ENCODE results near the gene HOXA6.

HOXA6 gene

DNA sequence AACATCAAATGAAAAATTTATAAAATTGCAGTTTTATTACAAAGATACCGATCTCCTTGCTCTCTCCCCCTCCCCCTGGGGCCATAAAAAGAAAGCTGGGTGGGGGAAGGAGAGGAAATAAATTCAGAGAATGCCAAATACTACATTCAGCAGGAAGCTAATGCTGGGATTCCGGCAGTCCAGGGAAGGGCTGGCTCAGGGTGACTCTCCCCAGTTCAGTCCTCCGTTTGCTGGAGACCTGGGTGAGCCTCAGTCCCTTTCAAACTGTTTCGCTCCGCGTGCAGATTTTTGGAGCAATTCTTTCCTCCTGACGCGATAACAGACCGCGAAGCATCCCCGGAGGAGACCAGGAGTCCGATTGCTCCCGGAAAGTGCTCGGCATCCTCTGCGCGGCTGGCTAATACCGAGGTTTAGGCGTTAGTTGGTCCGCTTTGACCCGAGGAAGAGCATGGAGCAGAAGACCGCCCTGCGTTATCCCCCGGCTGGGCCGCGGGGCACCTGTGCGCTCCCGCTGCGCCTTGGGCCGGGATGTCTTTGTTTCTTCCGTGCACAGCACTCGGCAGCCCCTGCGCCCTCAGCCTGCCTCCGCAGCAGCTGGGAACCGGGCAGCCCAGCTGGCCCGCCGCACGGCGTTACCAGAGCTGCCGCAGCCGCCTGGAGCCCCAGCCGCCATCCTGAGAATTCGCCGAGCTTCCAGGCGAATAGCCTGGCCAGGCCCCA is 41.2 kb downstream of the HOXA6 start:
- no peak for DNase-seq

DNA sequence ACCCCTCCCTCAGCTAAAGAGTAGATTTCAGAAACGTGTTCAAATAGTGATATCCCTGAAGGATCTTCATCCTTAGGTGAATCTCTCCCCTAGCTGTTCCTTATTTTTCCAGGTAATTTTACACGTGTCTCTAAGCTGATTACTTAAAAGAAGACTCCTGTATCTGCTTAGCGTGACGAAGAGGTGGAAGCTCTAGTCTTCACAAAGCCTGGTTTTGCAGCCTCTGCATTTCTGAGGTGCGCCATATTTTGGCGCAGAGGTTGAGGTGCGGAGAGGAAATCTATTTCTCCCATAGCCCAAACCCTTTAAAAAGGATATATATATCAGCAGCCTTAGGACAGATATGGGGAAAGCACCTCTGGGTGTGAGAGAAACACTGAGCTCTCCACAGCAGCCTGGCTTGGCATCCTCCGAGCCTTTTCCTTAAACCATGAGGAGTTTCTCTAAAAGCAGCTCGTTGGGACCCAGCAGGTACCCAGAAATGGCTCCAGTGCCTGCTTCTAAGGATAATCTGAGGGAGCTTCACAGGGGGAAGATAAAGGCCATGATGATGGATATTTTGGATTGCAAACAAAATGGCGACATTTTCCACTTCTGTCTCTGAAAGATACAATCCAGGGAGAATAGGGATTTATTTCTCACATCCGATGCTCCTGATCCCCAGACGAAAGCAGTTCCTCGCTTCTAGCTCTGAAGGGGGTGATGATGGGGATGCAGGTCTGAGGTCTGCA is 42.1 kb downstream of the HOXA6 start:
- DNase-seq = no peak

DNA sequence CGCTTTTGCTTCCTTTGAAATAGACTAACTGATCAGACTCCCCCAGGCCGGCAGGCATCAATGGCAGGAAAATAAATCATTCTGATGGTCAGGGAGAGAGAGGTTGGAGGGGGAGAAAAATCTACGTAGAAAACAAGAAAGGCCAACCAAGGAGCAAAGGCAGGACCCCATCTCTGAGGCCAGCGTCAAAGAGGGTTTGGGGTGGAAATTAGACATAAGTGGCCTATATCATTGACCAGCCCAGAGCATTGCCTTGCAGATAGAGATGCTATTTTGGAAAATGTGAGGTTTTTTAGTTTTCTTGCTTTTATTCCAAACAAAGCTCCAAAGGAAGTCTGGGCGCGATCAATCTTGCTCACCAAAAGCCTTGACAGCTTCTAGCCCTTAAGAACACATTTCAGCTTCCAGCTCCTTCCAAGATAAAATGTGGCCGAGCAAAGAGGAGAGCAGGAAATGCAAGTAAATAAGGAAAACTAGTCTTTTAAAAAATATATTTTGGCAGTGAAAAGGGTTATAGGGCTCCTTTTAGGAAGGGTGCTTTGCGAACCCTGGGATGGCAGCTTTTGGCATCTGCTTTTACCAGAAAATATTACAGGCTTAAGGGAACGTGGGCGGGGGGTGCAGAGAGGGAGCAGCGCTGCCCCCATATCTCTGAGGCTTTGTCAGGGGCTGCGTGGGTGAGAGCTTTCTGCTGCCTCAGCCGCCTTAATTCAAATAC is 43.1 kb downstream of the HOXA6 start:
- no peak for DNase-seq

DNA sequence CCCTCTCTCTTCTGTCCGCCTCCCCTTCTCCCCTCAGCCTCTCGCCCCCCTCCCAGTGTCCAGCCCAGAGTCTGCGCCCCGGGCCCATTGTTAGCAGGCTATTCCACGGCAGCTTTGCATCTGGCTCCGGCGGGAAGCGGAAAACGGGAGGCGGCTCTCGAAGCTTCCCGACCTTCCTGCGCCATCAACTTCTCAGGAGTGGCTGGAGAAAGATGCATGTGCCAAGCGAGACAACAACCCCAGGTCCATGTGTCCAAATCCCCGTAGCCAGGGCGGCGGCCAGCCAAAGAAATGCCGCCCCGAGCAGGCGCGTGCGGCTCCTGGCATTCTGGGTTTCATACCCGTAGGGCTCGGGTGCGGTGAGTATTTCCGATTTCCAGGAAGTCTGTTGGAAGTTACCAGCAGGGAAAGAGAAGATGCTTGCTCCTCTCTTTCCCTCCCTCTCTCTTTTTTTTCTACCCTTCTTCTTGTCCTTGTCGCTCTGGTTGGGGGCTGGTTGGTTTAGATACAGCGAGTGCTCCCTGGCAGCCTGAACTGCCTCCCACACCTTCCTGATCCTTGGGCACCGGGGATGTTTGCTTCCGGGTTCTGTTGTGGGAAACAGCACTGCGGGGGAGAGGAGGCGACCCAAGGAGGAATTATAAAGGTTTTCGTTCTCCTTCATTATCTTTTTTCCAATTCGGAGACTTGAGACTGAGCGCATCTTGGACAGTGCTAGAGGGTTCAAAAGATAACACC is 43.9 kb downstream of the HOXA6 start:
- no peak for DNase-seq

DNA sequence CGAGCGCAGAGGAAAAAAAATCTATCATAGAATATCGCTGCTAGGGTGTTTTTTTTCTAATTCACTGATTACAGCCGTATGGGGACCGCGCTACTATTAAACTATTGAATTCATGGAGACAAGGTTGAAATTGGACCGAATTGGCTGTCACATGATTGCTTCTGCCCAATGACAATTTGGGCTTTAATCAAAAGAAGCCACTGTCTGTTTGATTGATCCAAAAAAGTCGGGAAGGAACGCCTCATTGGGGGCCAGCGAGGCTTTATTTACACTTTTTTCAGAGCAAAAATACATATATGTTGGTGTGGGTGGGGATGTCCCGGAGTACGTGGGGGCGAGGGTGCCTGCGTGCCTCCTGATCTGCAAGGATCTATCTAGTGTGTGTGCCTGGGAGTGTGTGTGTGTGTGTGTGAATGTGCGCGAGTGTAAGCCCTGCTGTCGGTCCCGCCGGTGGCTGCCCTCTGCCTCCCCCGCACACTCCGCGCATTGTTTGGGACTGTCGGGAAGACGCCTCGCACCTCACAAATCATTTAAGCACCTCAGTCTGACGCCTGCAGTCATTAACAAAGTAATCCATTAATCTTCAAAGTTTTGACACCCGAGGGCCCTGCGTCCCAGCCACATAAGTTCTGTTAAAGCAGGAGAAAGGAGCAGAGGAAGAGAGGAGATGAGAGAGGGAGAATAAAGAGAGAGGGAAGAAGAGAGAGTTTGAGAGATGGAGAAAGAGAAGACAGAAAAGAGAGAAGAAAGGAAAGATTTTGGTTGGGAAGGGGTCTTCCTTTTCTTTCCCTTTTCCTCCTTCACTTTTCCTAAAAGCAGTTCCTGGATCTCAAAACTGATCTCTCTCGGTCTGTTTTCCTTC is 44.8 kb downstream of the HOXA6 start, which contains the start of gene HOXA2:
Gene HOXA2, minus strand, starts transcription at position 103 of the 862 bp plus-strand sequence. CDS start 183 bp downstream, outside the sequence.
- DNase-seq = no peak

DNA sequence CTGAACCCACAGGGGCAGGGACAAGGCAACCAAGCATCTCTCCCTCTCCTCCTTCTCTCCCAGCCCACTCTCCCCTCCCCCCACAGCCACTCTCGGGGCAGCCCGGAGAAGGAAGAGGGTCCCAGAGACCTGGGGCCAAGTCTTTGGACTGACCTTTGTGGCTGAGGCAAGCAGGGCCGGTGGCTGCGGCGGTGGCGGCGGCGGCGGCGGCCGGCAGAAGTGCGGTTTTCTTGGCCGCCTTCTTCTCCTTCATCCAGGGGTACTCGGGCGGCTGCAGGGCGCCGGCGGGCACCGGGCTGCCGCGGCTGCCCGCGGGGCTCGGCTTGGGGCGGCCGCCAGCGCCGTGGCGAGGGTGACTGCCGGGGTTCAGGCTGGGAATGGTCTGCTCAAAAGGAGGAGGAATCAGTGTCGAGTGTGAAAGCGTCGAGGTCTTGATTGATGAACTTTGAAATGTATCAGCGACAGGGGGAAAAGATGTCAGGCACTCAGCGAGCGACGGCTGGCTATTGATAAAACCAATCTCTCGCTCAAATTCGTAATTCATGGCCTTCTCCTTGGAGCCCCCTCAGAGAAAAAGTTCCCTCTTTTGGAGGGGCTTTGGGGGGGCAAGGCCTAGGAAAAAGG is 45.5 kb downstream of the HOXA6 start:
- no peak for DNase-seq

DNA sequence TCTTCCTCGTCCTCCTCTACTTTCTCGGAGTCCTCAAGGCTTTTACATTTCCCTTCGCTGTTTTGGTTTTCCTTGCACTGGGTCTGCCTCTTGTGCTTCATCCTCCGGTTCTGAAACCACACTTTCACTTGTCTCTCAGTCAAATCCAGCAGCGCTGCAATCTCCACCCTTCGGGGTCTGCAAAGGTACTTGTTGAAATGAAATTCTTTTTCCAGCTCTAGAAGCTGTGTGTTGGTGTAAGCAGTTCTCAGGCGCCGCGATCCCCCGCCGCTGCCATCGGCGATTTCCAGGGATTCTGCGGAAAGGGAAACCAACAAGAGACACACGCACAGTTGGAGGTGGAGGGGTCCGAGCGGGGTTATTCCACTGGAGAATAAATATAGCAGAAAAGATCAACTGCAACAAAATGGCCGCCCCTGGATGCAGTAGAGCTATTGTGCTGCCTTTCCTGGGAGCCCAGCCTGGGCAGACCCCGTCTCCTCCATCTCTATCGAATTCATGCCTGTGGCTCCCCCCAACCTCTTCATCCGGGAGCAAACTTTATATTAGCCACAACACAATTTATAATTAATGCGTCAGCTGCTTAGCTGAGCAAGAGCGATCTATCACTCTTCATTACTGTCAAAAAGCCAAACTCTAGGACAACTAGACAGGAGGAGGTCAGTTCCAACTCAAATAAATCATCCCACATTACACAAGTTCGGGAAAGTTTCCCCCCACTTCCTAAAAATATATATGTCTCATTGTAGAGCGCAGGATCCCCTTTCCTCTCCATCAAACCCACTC is 46.2 kb downstream of the HOXA6 start:
- DNase-seq = no peak

DNA sequence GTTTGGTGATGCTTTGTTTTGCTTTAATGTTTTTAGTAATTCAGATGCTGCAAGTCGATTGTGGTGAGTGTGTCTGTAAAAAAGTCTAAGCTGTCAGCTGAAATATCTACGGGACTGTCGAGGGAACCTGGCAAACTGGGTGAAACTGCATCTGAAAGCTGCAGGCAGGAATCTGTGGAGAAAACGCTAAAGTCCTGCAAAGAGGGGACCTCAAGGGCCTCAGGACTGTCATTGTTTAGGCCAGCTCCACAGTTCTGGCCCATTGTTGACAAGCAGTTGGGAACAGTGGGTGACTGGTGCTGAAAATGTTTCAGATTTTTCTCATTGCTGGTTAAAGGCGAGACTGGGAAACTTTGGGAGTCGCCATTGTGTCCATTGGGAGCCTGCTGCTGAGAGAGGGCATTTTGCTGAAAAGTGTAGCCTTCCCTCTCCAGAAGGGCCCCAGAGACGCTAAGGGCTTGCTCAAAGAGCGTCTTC is 46.8 kb downstream of the HOXA6 start:
- DNase-seq = no peak

DNA sequence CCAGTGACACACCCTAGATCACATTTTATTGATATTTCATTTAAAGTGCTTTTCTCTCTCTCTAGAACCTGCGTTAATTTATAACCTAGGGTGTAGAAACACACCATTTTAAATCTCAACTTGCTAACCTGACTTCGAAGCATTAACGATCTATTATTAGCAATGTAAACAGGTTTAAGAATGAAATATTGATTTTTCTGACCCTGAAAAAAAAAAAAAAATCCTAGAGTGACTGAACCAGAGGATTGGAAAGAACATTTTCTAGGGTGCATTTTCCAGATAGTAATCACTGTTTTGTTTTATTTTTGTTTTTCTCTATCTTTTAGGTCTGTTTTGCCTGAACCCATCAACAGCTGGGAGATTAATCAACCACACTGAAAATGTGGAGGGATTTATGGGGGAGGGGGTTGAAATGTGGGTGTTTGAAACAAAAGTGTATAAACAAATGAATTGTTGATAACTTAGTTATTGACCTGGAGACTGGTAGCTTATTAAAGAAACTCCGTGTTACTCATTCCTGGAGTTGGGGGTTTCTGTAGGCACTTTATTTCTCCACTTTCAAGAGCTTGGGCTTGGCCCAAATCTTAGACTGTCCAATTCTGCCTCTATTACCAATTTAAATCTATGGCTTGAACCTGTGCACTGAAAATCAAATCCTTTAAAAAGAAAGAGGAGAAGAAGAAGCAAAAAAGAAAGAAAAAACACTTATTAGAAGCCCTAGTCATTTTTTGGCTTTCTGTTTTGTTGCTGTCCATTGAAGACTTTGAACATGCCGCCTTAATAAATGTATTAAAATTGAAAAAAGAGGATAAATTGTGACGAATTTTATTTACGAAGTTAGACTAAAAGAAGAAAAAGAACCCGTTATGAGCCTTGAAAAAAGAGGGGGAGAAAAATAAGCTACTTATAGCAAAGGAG is 47.9 kb downstream of the HOXA6 start:
- DNase-seq = no peak

DNA sequence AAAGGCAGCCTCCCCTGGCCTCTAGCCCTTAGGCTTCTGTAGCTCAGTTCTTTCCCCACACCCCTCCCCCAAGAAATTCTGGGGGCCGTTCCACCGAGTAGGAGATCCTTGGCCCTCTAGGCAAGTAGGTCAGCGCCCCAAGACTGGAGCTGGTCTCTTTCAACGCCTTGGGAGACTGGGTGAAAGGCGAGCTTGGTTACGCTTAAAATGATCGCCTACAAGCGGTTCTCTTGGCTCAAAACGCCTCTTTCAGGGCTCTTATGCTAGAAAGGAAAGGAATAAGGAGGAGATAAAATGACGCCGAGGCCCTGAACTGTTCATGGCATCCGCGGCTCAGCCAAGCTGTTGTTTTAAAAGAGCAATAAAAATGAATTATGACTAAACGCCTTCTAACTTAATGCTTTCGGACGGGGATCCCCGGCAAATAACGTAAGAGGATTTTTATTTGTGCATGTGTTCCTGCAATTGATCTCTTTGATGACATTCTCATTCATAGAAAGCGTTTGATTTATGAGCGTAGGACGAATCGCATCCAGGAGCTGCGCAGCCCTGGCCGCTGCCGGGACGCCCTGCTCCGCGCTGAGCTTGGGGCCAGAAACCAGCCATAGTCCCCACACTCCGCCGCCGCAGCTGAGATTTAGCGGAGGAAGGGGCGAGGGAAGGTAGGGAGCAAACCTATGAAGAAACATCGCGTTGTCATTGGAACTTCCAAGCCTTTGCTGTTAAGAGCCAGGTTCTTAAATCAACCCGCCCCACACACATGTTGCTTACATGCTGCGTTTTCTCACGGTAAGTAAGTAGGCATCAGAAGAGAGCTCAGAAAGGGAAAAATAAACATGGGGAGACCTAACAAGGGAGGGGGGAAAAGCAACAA is 48.8 kb downstream of the HOXA6 start:
- DNase-seq = no peak

DNA sequence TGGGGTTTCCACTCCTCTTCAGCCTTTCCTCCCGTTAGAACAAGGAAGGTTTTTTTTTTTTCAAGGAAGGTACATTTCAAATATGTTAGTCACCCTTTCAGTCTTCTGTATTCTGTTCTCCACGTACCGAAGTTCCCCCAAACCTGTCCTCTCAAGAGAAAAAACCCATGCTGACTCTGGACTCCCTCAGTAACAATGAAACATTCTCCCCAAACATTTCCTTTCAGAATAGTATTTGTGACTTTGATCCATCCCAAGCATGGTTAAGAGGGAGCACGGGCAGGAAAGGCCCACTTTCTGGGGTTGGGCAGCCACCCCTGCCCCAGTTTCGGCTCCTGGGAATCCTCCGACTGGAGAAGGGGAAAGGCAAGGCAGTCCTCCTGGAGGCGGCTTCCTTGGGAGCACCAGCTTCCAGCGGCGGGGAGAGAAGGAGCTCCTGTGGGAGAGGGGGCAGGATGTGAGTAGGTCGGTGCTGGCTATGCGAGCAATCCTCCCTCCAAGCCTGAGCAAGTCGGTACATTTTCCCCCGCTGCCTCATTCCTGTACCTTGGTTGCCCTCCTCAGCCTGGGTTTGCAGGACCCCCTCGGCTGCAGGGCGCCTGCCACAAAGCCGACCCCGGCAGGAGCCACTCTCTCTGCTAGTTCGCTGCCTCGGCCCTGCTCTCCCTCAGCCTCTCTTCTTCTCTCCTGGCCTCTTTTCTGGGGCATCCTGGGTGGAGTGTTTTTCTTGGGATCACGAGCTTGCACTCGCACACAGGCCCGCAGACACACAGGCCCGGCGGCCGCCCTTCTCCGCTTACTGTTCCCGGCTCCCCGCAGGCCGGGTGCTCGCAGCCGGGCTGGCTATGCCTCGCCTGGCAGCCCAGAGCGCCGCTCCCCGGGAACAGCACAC is 49.6 kb downstream of the HOXA6 start:
- no peak for DNase-seq

DNA sequence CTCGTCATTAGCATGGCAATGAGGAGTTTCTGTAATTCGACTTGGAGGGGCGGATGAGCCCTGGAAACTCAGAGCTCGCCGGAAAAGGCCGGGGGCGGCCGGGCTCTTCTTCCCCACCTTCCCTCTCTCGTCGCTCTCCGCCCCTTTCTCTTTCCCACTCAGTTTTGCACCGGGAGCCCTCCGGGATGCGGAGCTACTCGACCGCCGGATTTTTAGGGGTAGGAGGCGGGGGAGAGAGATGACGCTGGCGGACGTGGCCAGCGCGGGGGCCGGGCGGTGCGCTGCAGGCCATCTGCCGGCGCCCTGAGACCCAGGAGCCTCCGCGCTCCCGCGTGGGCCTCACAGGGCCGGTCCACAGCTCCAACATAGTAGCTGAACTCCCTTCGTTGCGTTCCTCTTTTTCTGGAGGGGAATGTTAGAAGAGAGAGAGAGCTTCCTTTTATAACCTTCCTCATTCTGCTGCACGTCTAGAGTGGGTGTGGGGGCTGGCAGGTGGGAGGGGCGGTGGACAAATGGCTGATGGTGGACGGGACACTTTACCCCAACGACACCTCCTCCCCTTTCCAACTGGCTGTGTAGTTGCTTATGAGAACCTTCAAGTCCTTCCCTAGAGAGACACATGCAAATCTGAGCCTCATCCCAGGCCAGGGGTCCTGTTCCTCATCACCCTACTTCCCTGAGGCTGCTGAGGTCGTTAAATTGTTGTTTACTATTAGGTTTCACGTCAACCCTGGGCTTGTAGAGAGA is 50.6 kb downstream of the HOXA6 start:
- no peak for DNase-seq

DNA sequence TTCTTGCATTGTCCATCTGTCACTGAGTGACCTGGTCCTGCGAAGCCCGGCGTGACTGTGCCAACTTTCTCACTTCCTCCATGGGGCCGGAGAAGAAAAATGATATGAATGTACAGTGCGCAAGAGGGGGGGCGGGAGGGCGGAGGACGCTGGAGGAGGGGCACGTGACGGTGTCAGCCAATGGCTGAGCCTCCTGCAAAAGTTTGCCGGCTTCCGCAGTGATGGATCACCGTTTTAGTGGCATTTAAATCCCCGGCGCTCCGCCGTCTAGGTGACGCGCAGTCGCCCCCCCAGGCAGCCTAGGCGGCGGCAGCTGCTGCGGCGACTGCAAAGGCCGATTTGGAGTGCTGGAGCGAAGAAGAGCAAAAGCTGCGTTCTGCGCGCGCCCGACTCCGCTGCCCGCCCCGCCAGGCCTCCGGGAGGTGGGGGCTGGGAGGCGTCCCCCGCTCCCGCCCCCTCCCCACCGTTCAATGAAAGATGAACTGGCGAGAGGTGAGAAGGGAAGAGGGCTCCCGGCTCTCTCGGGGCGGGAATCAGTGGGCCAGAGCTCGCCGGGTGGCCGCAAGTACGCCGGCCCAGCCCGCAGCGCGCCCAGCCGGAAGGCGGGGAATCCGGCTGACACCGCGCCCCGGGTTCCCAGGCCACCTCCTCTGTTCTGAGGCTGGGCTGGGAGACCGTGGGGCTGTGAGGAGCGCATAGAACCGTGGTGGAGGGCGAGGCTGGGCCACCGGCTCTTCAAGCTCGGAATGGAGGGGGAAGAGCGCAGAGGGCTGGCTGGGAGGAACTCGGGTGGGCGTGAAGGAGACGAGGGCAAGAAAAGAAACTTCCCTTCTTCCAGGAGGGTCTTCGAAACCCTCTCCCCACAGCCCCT is 51.4 kb downstream of the HOXA6 start, which contains the start of gene HOXA1:
Gene HOXA1, minus strand, starts transcription at position 104 of the 871 bp plus-strand sequence. Its CDS starts 88 bp downstream, at position 16.
- peak; percentile 70 for DNase-seq

Measured in activated CD4-positive, alpha-beta T cell treated with anti-CD3 and anti-CD28 coated beads, Interleukin-2, amount 50 U/mL, for 1 hour (primary cell).